Measurements from ENCODE around the gene RANBP1.

RANBP1 gene

DNA sequence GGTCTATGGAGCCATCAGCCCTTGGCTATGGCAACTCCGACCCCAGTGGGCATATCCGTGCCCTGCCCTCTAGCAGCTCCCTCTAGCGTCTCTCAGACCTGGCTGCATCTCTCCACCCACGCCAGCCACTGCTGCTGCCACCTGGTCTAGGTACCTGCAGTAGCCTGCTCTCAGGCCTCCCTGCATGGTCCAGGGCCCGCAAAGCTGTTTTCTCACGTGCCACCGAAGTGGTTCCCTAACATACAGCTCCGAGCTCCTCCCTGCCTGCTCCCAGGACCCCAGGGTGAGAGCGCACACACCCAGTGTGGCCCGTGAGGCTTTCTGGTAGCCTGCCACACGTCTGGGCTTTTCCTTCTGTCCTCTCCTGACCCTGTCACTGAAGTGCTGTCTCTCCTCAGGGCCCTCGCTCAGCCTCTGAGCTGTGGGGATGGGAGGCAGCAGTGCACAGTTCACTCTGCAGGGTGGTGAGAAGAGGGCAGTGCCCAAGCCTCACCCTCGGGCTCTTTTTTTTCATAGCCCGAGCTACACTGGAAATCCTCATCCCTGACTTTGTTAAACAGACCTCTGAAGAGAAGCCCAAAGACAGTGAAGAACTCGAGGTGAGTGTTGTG, 21.6 kb upstream of the RANBP1 start:
- no peak for TF ChIP-seq GATA3 (IDR thresholded peaks at IDR 0.05; ENCODE audit: low read depth, low read length)
- no peak for TF ChIP-seq GATA2 (IDR thresholded peaks at IDR 0.05; ENCODE audit: low read depth, low read length)

DNA sequence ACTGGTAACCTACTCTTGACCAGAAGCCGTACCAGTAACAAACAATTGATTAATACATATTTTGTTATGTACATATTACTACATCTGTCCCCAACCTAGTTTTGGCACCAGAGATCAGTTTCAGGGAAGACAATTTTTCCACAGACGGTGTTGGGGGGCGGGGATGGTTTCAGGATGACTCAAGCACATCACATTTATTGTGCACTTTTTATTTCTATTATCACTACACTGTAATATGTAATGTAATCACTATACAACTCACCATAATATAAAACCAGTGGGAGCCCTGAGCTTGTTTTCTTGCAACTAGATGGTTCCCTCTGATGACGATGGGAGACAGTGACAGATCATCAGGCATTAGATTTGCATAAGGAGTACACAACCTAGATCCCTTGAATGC, 20.4 kb upstream of the RANBP1 start:
- TF ChIP-seq GATA3 (IDR thresholded peaks at IDR 0.05; ENCODE audit: low read depth, low read length) (no peak), GATA2 (IDR thresholded peaks at IDR 0.05; ENCODE audit: low read depth, low read length) (no peak)

DNA sequence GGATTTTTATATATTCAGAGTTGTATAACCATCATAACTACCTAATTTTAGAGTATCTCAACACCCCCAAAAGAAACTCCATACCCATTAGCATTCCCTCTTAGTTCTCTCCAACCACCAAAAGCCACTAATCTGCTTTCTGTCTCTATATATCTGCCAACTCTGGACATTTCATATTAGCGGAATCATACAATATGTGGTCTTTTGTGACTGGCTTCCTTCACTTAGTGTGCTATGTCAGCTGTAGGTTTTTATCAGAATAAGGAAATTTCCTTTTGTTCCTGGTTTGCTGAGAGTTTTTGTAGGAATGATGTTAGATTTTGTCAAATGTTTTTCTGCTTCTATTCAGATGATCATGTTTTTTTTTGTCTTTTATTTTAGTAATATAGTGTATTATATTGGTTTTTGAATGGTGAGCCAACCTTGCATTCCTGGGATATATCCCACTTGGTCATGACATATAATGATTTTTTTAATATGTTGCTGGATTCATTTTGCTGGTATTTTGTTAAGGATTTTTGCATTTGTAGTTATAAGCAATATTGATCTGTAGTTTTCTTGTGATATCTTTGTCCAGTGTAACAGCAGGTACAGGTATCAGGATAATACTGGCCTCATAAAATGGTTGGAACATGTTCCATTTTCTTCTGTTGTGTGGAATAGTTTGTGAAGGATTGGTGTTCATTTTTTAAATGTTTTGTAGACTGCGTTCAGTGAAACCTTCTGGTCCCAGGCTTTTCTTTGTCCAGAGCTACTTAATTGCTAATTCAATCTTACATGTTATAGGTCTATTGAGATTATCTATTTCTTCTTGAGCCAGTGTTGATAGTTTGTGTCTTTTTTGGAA, 19.1 kb upstream of the RANBP1 start:
- no peak for TF ChIP-seq GATA2 (IDR thresholded peaks at IDR 0.05; ENCODE audit: low read depth, low read length)

DNA sequence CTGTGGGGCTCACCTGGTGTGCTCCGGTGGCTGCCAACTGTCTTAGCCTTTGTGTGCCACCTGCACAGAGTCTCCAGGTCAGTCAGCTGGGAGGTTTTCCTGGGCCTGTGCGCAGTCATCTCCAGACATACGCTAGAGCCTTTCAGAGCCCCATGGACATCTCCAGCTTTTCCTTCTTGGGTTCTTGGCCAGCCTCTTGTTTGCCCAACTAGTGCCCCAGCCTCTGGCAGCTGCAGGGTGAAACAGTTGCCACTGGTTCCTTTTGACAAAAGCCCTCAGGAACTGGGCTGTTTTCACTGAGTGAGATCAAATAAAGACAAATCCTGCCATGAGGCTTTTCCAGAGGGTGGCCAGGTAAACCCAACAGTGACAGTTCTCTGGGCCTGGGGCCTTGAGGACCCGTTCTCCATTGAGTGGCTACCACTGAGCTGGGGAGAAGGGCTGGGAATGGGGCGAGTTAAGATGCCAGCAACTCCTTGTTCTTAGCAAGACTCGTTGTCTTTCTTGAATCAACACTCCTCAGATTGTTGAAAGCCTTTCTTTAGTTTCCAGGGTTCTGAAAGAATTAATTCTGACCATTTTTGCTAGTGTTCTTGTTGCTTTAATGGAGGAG, 16.7 kb upstream of the RANBP1 start:
- no peak for TF ChIP-seq GATA3 (IDR thresholded peaks at IDR 0.05; ENCODE audit: low read depth, low read length)
- TF ChIP-seq GATA2 (IDR thresholded peaks at IDR 0.05; ENCODE audit: low read depth, low read length), result no peak

DNA sequence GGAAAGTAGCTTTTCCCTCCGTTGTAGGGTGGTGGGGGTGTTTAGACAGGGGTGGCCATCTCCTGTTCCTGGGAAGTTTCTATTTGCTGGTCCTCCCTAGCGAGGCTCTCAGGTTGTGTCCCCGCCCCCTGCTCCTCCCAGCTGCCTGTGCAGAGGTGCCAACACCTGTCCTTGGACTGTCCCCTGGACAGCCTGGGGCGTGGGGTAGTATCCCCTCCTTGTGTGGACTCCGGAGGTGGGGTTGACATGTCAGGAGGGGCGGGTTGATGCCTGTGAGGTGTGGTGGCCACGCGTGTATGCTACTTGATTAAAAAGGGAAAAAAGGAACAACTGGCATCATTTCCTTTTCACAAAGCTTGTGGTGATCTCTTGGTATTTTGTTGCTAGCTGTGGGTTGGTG, 14.3 kb upstream of the RANBP1 start:
- TF ChIP-seq GATA3 (IDR thresholded peaks at IDR 0.05; ENCODE audit: low read depth, low read length), result no peak
- no peak for TF ChIP-seq GATA2 (IDR thresholded peaks at IDR 0.05; ENCODE audit: low read depth, low read length)

DNA sequence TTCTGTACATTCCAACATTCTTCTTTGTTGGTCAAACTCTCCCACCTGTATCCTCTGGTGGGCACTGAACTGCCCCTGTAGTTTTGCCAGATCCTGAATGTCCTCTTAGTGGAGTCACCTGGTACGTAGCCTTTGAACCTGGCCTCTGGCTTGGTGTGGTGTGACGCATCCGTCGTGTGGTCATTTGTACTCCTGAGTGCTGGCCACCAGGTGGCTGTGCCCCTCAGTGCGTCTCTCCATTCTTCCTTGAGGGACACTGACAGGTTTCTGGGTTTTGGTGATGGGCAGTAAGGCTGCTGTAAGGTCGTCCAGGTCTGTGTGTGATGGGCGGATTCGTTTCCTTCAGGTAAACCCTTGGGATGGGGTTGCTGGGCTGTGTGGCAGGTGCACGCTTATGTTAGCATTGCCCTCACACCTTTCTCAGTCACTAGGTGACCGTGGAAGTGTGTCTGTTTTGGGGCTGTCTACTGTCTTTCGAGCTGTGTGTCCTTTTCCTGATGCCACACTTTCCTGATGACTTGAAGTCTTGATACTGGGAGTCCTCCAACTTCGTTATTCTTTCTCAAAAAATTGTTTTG, 13.6 kb upstream of the RANBP1 start:
- TF ChIP-seq GATA3 (IDR thresholded peaks at IDR 0.05; ENCODE audit: low read depth, low read length) (no peak), GATA2 (IDR thresholded peaks at IDR 0.05; ENCODE audit: low read depth, low read length) (no peak)

DNA sequence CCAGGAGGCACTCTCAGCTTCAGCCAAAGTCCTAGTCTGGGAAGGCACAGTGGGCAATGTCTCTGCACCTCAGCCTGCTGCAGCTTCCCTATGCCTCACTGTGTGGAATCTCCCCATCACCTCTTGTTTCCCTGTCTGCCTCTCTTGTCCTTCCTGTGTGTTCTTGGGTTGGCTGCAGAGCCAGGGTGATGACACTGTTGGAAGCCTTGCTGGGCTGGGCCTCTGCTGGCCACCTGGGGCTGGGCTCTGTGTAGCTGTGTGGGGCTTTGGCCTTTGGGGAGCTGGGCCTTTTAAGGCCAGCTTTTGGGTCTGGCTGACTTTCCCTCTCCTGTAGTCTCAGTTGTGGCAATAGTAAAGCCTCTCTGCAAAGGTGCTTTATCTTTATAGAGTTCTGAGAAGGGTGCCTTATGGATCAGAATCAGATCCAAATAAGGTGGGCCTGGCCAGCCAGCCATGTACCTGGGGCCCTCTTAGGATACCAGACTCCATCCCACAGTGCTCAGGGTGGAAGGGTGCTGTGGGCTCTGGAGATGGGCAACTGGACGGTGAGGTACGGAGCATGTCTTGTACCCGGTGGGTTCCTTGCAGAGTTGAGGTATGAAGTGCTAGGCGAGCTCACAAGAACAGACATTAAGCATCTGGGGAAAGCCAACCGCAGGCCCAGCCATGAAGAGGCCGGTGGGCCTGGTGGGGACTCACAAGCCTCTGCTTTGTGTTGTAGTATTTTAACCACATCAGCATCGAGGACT, 10.3 kb upstream of the RANBP1 start:
- no peak for TF ChIP-seq GATA3 (IDR thresholded peaks at IDR 0.05; ENCODE audit: low read depth, low read length)
- no peak for TF ChIP-seq GATA2 (IDR thresholded peaks at IDR 0.05; ENCODE audit: low read depth, low read length)

DNA sequence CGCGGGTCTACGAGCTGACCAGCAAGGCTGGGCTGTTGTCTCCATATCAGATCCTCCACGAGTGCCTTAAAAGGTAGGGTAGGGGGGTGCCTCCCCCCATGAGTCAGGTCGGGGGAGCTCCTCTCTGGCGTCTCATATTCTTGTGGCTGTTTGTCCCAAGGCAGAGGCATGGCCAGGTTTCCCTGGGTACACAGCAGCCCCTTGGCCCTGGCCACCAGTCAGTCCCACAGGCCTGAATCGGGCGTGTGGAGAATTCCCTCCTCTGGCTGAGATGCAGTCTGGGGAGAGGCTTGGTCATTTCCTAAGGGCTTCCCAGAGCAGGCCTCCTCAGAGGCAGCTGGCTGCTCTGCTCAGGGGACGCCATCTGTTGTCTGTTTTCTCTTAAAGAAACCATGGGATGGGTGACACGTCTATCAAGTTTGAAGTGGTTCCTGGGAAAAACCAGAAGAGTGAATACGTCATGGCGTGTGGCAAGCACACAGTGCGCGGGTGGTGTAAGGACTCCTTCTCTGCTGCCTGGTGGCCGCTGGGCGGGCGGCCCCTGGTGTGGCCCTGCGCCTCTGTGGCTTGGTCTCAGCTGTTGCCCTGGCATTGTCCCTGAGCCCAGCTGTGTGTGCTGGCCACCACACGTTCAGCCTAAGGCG, 9.6 kb upstream of the RANBP1 start:
- TF ChIP-seq GATA3 (IDR thresholded peaks at IDR 0.05; ENCODE audit: low read depth, low read length) (no peak), GATA2 (IDR thresholded peaks at IDR 0.05; ENCODE audit: low read depth, low read length) (no peak)

DNA sequence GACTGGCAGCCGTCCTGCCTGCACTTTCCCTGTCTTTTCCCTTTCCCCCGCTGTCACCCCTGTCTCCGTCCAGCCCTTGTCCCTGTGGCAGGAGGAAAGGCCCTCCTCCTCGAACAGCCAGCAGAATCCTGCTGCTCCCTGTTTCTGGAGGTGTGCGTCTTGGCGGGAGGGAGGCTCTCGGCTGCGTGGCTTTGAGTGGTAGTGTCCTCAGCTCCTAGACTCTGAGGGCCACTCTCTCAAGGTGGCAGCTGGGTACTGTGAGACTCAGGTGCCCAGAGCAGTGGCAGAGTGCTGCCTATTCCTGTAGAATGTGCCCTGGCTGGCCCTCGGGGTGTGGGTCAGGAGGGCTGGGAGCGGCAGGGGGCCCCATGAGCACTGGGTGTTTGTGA, 9.1 kb upstream of the RANBP1 start:
- TF ChIP-seq GATA3 (IDR thresholded peaks at IDR 0.05; ENCODE audit: low read depth, low read length), result no peak
- no peak for TF ChIP-seq GATA2 (IDR thresholded peaks at IDR 0.05; ENCODE audit: low read depth, low read length)

DNA sequence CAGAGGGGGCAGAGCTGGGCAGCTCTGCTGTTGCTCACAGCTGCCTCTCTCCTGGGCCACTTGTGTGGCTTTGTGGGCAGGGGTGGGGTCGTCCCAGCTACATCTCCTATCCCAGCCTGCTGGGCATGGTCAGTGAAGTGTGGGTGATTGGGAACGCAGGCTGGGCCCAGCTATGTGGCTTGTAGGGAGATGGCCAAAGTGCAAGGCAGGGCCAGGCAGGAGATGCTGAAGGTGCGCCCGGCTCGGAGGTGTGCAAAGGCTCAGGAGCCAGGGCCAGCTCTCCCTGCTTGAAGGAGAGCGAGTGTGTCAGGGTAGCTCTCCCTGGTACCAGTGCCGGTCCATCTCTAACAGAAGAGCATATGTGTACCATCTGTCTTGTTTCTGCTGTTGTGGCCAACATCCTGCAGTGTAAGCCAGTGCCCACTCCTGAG, 8.4 kb upstream of the RANBP1 start:
- TF ChIP-seq GATA2 (IDR thresholded peaks at IDR 0.05; ENCODE audit: low read depth, low read length) (no peak), GATA3 (IDR thresholded peaks at IDR 0.05; ENCODE audit: low read depth, low read length) (no peak)

DNA sequence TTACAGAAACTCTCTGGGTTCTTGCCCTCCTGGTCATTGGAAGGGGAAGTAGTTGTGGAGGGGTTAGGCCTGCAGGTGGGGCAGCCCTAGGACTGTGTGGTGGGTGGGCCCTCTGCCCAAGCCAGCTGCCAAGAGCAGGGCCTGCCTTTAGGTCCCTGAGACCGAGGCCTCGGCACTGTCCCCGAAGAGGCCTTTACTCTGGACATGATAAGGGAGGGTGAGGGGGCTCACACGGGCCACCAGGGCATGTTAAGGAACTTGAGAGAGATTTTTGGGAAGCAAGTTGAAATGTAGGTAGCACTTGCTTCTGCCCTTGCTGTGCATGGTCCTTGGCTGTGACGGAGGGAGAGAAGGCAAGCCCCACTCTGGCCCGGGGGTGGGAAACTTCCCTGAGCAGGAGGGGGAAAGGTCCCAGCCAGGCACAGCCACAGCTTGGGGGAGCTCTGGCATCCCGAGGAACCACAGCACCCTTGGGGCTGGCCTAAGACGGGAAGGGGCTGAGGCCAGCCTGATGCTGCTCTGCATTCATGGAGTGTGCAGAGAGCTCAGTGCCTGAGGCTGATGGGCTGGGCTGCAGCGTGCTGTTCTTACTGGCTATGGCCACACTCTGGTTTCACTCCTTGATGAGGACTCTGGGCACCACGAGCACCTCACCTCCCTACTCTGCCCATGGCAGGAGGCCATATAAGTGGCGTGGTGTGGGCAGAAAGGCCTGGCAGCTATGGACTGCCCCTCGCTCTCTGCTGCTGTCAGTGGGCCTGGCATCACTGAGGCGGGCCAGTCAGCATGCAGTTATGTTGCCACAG, 7.8 kb upstream of the RANBP1 start:
- TF ChIP-seq GATA3 (IDR thresholded peaks at IDR 0.05; ENCODE audit: low read depth, low read length), result no peak
- no peak for TF ChIP-seq GATA2 (IDR thresholded peaks at IDR 0.05; ENCODE audit: low read depth, low read length)

DNA sequence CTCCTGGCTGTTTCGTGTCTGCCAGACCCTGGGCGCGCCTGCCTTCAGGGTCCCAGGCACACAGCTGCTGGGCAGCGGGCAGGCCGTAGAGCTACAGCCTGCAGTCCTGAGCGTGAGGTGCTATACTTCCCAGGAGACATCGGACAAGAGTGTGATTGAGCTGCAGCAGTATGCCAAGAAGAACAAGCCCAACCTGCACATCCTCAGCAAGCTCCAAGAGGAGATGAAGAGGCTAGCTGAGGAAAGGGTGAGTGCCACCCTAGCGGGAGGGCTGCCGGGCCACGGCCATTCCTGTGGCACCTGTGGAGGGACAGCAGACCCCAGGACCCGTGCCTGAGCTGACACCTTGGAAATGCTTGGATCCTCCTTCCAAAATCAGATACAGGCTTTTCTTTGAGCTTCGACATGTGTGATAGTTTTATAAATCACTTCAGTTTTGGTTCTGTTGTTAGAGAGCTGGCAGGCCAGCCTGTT, 7.1 kb upstream of the RANBP1 start:
- TF ChIP-seq GATA2 (IDR thresholded peaks at IDR 0.05; ENCODE audit: low read depth, low read length) (no peak), GATA3 (IDR thresholded peaks at IDR 0.05; ENCODE audit: low read depth, low read length) (no peak)

Data from SH-SY5Y (cell line).